Keratinocyte (primary cell): ENCODE results near the gene FMN1. TPM values are rescaled to one million over a fixed set of nuclear protein-coding genes. Genes with fewer than 3 reads are reported as not detected.

ENCODE experiments used
- DNase-seq: peaks from one replicate; pipeline ENCODE4 v3.0.0-alpha.2; 2011; ENCODE audit warnings: low read depth, missing footprints, low spot score
- FAIRE-seq: peaks from 2 replicates; lab custom pipeline; 2011; peaks lifted over from hg19 to GRCh38; lab: Jason Lieb, UNC
- H2AFZ ChIP-seq: 2 replicates; pipeline ENCODE4 v1.6.0; 2012; ENCODE audit warnings: low read length, control low read depth, inconsistent platforms; ENCODE audit not compliant: control insufficient read depth
- H3K27ac ChIP-seq: 2 replicates; pipeline ENCODE4 v1.5.1; 2011; ENCODE audit warnings: low read length; ENCODE audit not compliant: control insufficient read depth, insufficient read depth
- H3K27me3 ChIP-seq: 3 replicates; pipeline ENCODE4 v1.6.0; 2011; ENCODE audit warnings: low read length; ENCODE audit not compliant: control insufficient read depth, insufficient read depth; ENCODE audit errors: extremely low read depth
- H3K36me3 ChIP-seq, 2 experiments: 2 replicates in 1 of 2; 3 replicates in 1 of 2; pipeline ENCODE4 v1.5.1; 2011; ENCODE audit warnings: low read length in 2 of 2, mild to moderate bottlenecking in 1 of 2; ENCODE audit not compliant: control insufficient read depth in 2 of 2, insufficient read depth in 2 of 2; ENCODE audit errors: extremely low read depth in 1 of 2
- H3K4me1 ChIP-seq: 3 replicates; pipeline ENCODE4 v1.5.1; 2011; ENCODE audit warnings: low read length; ENCODE audit not compliant: control insufficient read depth, insufficient read depth; ENCODE audit errors: extremely low read depth
- H3K4me2 ChIP-seq: 3 replicates; pipeline ENCODE4 v1.6.0; 2011; ENCODE audit warnings: low read depth, low read length; ENCODE audit not compliant: control insufficient read depth, insufficient read depth; ENCODE audit errors: extremely low read depth
- H3K4me3 ChIP-seq, 3 experiments: fragments of 200-600 bp in 1 of 3; sonication (generic) in 1 of 3; 2 replicates in 2 of 3; 3 replicates in 1 of 3; pipeline ENCODE4 v1.5.1; 2011 to 2016; ENCODE audit warnings: low read length in 3 of 3, mild to moderate bottlenecking in 3 of 3, control low read depth in 2 of 3, inconsistent platforms in 1 of 3, low read depth in 1 of 3, mixed read lengths in 1 of 3, mixed run types in 1 of 3, moderate library complexity in 1 of 3; ENCODE audit not compliant: control insufficient read depth in 2 of 3, insufficient read depth in 2 of 3; ENCODE audit errors: extremely low read depth in 1 of 3
- H3K79me2 ChIP-seq: 2 replicates; pipeline ENCODE4 v1.6.0; 2012; ENCODE audit warnings: low read length; ENCODE audit not compliant: control insufficient read depth, insufficient read depth
- H3K9ac ChIP-seq: 3 replicates; pipeline ENCODE4 v1.6.0; 2011; ENCODE audit warnings: low read length; ENCODE audit not compliant: control insufficient read depth, insufficient read depth; ENCODE audit errors: extremely low read depth
- H3K9me1 ChIP-seq: 3 replicates; pipeline ENCODE4 v1.6.0; 2011; ENCODE audit warnings: low read length; ENCODE audit not compliant: control insufficient read depth, insufficient read depth; ENCODE audit errors: extremely low read depth
- H3K9me3 ChIP-seq: 2 replicates; pipeline ENCODE4 v1.5.1; 2012; ENCODE audit warnings: low read depth, low read length; ENCODE audit not compliant: control insufficient read depth
- H4K20me1 ChIP-seq: 3 replicates; pipeline ENCODE4 v1.6.0; 2011; ENCODE audit warnings: low read length; ENCODE audit not compliant: control insufficient read depth, insufficient read depth; ENCODE audit errors: extremely low read depth
- CTCF ChIP-seq, 3 experiments: IDR thresholded peaks in 1 of 3; conservative IDR thresholded peaks in 1 of 3; optimal IDR thresholded peaks in 1 of 3; 2 replicates in 2 of 3; 3 replicates in 1 of 3; pipeline versions ENCODE3 to v1.5.1; 2011; ENCODE audit warnings: low read length in 3 of 3, mild to moderate bottlenecking in 3 of 3, moderate library complexity in 2 of 3, control low read depth in 1 of 3, inconsistent platforms in 1 of 3; ENCODE audit not compliant: insufficient read depth in 2 of 3; ENCODE audit errors: extremely low read depth in 1 of 3
- EZH2 ChIP-seq: IDR thresholded peaks from one replicate; pipeline ENCODE4 v1.6.1; 2012; ENCODE audit warnings: inconsistent platforms, mild to moderate bottlenecking, low read length, moderate library complexity
- dilution Hi-C: fragments of 300-500 bp; cut with MboI; formaldehyde crosslinking; loops from one replicate; pipeline ENCODE4 v1.7.0; 2020; ENCODE audit warnings: low sequenced_read_pairs; ENCODE audit not compliant: extremely low pct_ligation_motif_present
- polyA plus RNA-seq, 5 experiments: library from polyadenylated mRNA; depleted of rRNA in 3 of 5; stranded (reverse) in 3 of 5; stranded (forward) in 1 of 5; unstranded in 1 of 5; fragments of >200 nt; gene quantifications; 1 replicate in 1 of 5; 2 replicates in 3 of 5; 3 replicates in 1 of 5; pipeline versions ENCODE4 v1.2.1 to v1.2.3, GENCODE V29; 2011 to 2012; ENCODE audit warnings: missing spikeins in 2 of 5, low read depth in 1 of 5, low replicate concordance in 1 of 5

The FMN1 gene
- polyA plus RNA-seq, 1 donor (not counting 4 experiments of a cell fraction or from before 2014, with no cell fraction given): 0.71 TPM

GRCh38 chr15:32717426-32718226, 476.9 kb downstream of the FMN1 start, which contains the start of gene GREM1:
TSS of gene GREM1 (plus strand) at chr15:32718004. CDS start at chr15:32730691, 12,687 bp downstream.
- peaks cover 69% of the 10 kb centered on the region for H3K27me3 ChIP-seq

GRCh38 chr15:32716915-32717425, 477.5 kb downstream of the FMN1 start:
- H3K4me1 ChIP-seq: peaks cover 9% of the 10 kb centered on the region
- peak; percentile 92 for TF ChIP-seq EZH2
- no peak for TF ChIP-seq CTCF (optimal IDR thresholded peaks at IDR 0.05 in 1 of 3, IDR thresholded peaks at IDR 0.05 in 1 of 3, conservative IDR thresholded peaks at IDR 0.05 in 1 of 3; ENCODE audit: extremely low read depth in 1 of 3, insufficient read depth in 2 of 3, low read length in 3 of 3)
- FAIRE-seq: peak; percentile 59
- peaks cover 66% of the 10 kb centered on the region for H3K27me3 ChIP-seq
- H2AFZ ChIP-seq: no peak overlapping the region
- H3K79me2 ChIP-seq: no peaks in the 10 kb centered on the region
- H3K9me3 ChIP-seq: no peaks in the 10 kb centered on the region
- no peaks in the 10 kb centered on the region for H4K20me1 ChIP-seq
- dilution Hi-C loops: no loop called here
- DNase-seq: no peak
- H3K9me1 ChIP-seq: no peaks in the 10 kb centered on the region
- H3K9ac ChIP-seq: no peak overlapping the region
- H3K4me3 ChIP-seq: peak overlapping the region in 1 of 3 experiments; percentile 13
- no peaks in the 10 kb centered on the region for H3K36me3 ChIP-seq
- H3K27ac ChIP-seq: no peak overlapping the region
- H3K4me2 ChIP-seq: peak overlapping the region; percentile 38

More at GRCh38 chr15:32717426-32718226, 476.9 kb downstream of the FMN1 start, which contains the start of gene GREM1:
- dilution Hi-C loops: no loop called here
- DNase-seq (no peak), FAIRE-seq (no peak)
- Histone ChIP-seq H3K79me2 (no peaks in the 10 kb centered on the region), H4K20me1 (no peaks in the 10 kb centered on the region), H3K9me3 (no peaks in the 10 kb centered on the region), H3K9ac (no peak within 1 kb of the TSS), H3K36me3 (no peaks in the 10 kb centered on the region), H2AFZ (peak within 1 kb of the TSS; percentile 53), H3K4me2 (peak within 1 kb of the TSS; percentile 78), H3K4me1 (peaks cover 9% of the 10 kb centered on the region), H3K4me3 (peak within 1 kb of the TSS; percentile 20 to 53 (median 30)), H3K27ac (no peak within 1 kb of the TSS), H3K9me1 (no peaks in the 10 kb centered on the region)
- TF ChIP-seq EZH2 (peak; percentile 46), CTCF (optimal IDR thresholded peaks at IDR 0.05 in 1 of 3, IDR thresholded peaks at IDR 0.05 in 1 of 3, conservative IDR thresholded peaks at IDR 0.05 in 1 of 3; ENCODE audit: extremely low read depth in 1 of 3, insufficient read depth in 2 of 3, low read length in 3 of 3) (no peak)
